Activated T-cell treated with anti-CD3 and anti-CD28 coated beads, Interleukin-2, amount 50 U/mL, for 48 hours (primary cell): ENCODE measurements around the gene ARMC2.
A peak's percentile ranks its signal among the peaks of the same experiment; 100 is the strongest.
"Not testable (repeated sequence)": the region's sequence is repeated elsewhere in the genome, so short reads cannot be mapped to it uniquely, and the experiment has no call there.

Experiments
- DNase-seq, 2 experiments: peaks; one replicate each; pipeline ENCODE4 v3.0.0-alpha.2; 2020

Gene ARMC2

DNA sequence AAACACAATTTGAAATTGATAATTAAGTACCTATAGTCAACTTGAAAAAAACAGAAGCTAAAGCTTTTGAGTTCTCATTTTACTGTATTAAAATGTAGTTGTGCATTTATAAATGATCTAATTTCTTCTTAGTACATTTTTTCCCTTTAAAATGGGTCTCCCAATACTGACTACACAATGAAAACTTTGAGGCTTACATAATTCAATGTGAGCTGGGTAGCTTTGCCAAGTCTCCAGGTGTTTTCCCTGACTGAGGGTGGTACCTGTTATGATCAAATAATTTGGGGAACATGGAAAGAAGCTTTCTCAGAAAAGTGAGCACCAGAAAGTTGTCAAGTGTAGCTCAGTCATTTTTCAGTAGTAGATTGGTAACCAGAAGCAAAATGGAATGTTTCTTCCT lies 74.3 kb downstream of the ARMC2 start:
- no peak for DNase-seq

- no peak for DNase-seq
Measured at GRCh38 chr6:108927927-108928326, 79.7 kb downstream of the ARMC2 start.

GRCh38 chr6:108928650-108929049 lies 80.4 kb downstream of the ARMC2 start:
- no peak for DNase-seq

GRCh38 chr6:108931090-108931489 lies 82.9 kb downstream of the ARMC2 start:
- not testable (repeated sequence) for DNase-seq

DNA sequence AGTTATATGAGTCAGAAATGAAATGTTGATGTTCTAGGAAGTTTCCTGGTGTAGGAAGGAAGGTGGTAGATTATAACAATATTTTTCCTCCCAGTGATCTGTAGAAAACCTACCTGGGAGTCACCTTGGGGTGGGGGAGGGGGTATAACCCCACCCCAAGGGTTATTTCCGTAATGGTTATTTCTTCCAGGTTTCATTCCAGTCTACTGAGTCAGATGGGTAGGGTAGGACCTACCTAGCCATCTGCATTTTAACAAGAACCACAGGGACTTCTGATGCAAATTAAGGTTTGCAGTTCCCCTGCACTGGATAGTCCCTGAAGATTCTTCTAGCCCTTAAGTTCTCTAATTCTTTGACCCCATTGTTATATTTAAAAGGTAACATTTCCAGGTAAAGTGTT lies 88.9 kb downstream of the ARMC2 start:
- no peak for DNase-seq

DNA sequence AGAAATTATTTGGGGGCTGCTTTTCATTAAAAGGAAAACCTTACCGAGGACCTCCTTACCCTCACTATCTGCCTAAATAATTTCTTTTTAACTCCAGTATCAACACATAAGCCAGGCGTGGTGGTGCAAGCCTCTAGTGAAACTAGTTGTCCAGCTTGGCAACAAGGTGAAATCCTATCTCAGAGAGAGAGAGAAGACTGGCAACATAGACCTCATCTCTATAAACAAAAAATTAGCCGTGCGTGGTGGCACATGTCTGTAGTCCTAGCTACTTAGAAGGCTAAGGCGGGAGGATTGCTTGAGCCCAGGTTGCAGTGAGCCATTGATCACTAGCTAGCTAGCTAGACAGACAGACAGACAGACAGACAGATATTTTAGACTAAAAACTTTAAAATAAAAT lies 92.5 kb downstream of the ARMC2 start:
- DNase-seq: no peak

DNA sequence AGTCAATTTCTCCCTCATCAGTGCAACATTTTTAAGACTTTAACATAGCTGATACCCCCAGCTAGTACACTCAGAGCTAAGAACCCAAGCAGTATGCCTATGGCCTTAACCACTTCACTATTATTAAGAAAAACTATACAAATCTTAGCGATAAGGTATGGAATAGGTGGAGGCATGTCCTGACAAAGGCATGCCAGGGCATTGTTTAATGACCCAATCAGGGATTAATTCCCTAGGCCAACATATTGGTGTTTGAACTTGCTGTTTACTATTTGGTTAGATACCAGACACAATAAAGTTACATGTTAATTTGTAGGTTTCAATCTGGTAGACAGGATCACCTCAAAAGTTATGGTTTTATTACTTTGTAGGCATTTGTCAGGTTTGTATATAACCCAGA lies 93.1 kb downstream of the ARMC2 start:
- DNase-seq: no peak

GRCh38 chr6:108941859-108942258 lies 93.6 kb downstream of the ARMC2 start:
- DNase-seq: no peak

DNA sequence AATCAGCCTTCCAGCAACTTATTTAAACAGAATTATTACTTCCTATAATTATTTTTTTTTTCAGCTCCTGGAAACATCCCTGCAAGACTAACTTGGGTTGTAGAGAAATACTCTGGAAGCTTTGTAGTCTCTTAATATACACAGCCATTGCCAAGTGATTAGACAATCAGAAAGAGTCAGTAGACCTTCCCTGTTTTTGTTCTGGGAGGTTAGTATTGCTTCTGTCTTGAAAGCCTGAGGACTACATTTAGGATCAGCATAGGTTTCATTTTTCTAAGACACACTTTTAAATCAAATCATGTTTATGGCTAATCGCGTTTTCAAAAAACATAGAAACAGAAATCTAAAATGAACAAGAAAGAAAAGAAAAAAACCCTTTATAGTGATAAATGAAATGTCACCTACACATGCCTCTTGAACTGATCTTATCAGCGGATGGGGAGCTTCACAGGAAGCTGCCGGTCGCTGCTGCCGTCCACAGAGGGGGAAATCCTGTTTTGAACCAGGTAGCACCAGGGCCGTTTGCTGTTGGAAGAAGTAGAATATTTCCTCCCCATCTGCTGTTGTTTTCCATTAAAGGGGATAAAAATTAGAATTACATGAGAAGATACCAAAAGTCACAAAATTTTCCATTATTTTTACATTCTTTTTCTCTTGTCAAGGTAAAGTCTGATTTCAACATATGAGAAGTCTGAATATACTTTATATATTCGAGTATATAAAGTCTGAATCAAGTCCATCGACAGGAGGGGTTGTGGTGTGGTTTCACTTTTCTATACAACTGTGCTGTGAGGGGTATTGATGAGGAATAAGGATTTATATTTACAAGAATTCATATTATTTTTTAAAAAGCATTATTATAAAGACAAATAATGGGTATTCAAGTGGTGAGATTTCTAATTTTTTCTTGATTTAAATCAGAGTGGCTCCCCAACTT lies 94.6 kb downstream of the ARMC2 start:
- DNase-seq: peak in 1 of 2 experiments; percentile 60

- no peak for DNase-seq
Measured at GRCh38 chr6:108944071-108944470, 95.8 kb downstream of the ARMC2 start.

GRCh38 chr6:108944707-108945680 lies 96.8 kb downstream of the ARMC2 start:
- DNase-seq: no peak

DNA sequence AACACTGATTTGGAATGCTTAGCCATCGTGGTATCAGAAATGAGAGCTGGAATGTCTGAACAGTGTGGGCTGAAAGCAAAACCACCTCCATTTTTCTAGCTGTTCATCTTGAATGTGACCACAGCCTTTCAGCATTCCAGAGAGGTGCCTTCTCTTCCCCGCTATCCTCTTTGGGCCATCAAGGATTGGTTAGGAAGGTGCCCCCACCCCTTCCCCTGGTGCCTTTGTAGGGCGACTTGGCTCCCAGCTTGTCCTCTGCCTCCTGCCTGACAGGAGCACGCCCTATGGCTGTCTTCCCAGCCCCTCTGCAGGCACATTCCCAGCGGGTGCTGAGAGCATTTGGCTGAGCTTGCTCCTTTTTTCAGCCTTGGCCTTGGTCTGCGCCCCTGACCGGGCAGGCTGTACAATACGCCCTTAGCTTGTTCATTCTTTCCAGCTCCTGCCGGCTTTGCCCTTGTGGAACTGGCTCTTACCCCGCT lies 97.5 kb downstream of the ARMC2 start:
- DNase-seq: no peak

DNA sequence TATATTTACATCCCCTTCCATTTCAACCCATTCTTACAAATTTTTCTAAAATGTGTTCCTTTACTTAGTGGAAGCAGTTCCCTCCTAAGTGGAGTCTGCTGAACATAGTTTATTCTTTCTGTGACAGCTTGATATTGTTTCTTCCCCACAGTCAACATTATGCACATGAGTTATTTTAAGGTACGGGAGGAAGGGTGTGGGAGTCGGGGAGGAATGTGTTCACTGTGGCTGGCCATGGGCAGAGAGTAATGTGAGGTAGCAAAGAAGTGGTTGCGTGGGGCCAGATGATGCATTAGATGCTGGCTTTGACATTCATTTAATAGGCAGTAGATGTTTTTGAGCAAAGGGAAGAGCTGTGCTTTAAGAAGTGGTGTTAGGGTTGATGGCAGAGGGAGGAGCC lies 98.5 kb downstream of the ARMC2 start:
- DNase-seq: no peak

DNA sequence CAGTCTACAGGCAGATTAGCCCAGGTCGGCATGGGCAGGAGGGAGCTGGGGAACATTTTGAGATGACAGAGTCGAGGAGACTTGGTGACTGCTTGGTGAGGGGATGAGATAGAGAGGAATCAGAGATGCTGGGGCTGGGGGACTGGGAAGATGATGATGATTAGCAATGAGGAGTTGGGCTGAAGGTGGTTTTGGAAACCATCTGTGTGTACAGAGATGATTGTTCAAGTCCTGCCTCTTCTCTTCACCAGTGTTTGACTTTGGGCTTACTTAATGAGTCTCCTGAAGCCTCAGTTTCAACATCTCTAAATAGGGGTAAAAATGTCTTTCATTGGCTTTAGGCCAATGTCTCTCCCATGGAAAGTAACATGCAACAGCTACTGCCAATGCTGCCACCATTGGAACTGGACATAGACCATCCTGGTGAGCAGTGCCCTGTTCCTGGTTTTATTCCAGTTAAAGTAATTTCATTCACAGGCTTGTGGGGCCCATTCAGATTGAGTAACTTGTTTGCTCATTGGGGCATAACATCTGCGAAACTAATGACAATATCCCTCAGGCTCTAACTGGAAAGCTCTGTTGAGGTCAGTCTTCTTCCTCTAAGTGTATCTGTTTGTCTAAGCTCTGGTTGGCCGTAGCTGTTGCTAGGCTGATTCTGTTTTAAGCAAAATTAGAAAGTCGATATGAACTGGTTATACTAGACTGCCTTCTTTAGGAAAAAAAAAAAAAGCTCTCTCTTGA lies 99.1 kb downstream of the ARMC2 start:
- no peak for DNase-seq

- DNase-seq: no peak
Measured at GRCh38 chr6:108948181-108948661, 100.0 kb downstream of the ARMC2 start.

DNA sequence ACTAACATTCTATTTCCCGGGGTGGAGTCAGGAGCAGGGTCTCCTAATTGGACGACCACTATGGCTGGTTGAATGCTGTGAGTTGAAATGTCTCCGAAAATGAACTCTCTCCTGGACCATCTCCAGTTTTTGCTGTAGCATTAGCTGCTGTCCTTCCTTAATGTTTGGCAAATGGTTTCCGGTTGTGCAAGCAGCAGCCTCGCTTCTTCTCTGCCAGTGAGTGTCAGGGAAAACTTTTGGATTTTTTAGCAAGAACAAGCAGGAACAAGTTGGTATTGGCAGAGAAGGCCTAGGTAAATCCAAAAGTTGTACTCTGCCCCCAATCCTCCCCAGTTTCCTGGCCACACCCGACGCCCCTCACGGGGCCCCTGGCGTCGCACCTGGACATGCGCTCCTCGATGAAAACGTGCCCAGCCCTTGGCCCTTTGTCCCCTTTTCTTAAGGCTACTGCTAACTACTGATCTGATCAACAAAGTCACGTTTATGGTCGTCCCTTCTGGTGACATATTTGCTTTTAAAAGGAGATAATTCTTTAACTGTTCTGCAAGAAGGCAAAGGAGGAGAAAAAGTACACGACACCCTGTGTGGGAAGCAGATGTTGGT lies 103.2 kb downstream of the ARMC2 start:
- no peak for DNase-seq

DNA sequence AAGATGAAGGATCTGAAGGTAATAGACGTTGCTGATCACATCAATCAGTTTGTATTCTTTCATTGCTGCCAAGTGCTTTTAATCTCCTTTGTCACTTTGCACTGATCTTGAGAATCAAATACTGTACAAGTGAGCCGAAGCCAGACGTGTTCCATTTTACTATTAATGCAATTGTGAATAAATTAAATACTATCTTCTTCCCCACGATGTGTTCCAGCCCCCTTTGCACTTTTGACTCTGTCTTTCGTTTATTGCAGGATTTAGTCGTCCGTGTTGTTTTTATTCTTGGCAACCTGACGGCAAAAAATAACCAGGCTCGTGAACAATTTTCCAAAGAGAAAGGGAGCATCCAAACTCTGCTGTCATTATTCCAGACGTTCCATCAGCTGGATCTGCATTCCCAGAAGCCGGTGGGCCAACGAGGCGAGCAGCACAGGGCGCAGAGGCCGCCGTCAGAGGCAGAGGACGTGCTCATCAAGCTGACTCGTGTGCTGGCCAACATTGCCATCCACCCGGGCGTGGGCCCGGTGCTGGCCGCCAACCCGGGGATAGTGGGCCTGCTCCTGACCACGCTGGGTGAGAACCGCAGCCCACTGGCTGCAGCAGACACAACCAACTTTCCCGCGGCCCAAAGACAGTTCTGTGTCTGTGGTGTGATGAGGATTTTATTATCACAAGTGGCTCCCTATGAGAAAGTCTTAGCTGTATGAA lies 104.7 kb downstream of the ARMC2 start:
- no peak for DNase-seq

GRCh38 chr6:108953681-108954080 lies 105.5 kb downstream of the ARMC2 start:
- no peak for DNase-seq

DNA sequence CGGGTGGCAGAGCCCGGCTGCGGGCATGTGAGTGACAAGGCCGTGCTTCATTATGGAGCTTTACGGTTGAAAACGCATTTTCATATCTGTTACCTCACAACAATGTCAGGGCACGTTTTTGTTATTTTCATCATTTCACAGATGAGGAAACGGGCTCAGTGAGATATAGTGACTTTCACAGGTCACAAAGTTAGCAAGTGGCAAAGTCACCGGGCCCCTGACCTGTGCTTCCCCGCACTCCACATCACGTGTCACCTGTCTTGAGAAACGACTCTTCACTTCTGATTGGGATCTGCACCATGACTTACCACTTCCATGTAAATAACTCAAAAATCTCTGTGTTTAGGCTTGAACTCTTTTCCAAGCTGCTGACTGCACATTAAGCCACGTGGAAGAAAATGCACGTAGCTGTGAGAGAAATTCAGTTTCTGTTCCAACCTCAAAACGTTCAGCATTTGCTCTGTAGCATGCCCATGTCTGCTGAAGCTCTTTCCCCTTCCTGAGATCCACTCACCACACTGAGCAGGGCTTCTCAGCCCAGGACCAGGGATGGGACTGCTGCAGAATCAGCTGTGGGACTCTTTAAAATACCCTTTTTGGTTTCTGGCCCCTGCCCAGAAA lies 107.2 kb downstream of the ARMC2 start:
- DNase-seq: no peak

GRCh38 chr6:108957221-108957620 lies 109.0 kb downstream of the ARMC2 start:
- DNase-seq: no peak
